HEK293 (cell line): ENCODE data around the gene PMF1.
A peak's percentile ranks its signal among the peaks of the same experiment; 100 is the strongest.

Source experiments
- BCL6B ChIP-seq: fragments of 450-650 bp; formaldehyde crosslinking; IDR thresholded peaks from 2 replicates; pipeline ENCODE4 v1.5.1; 2017; ENCODE audit warnings: missing biosample characterization, missing genetic modification characterization
- EGR2 ChIP-seq: fragments of 450-650 bp; formaldehyde crosslinking; IDR thresholded peaks from 2 replicates; pipeline ENCODE4 v1.5.1; 2016; ENCODE audit warnings: low read depth, missing biosample characterization, missing genetic modification characterization
- GLIS1 ChIP-seq: fragments of 450-650 bp; formaldehyde crosslinking; IDR thresholded peaks from 2 replicates; pipeline ENCODE4 v1.5.1; 2016; ENCODE audit warnings: missing biosample characterization, missing genetic modification characterization
- GLIS2 ChIP-seq: fragments of 450-650 bp; formaldehyde crosslinking; IDR thresholded peaks from 2 replicates; pipeline ENCODE4 v1.5.1; 2016; ENCODE audit warnings: missing biosample characterization, missing genetic modification characterization
- KLF10 ChIP-seq: fragments of 450-650 bp; IDR thresholded peaks from 2 replicates; pipeline ENCODE4 v1.5.1; 2018; ENCODE audit warnings: missing biosample characterization, mild to moderate bottlenecking, missing genetic modification characterization
- PBX3 ChIP-seq: sonication (generic); formaldehyde crosslinking; IDR thresholded peaks from 2 replicates; pipeline ENCODE4 v1.8.1; 2022; ENCODE audit warnings: mild to moderate bottlenecking, moderate library complexity, missing genetic modification reagents
- PRDM10 ChIP-seq: fragments of 450-650 bp; formaldehyde crosslinking; IDR thresholded peaks from 2 replicates; pipeline ENCODE4 v1.5.1; 2016; ENCODE audit warnings: missing biosample characterization, missing genetic modification characterization
- REPIN1 ChIP-seq: fragments of 450-650 bp; formaldehyde crosslinking; IDR thresholded peaks from 2 replicates; pipeline ENCODE4 v1.5.1; 2017; ENCODE audit warnings: missing biosample characterization, missing genetic modification characterization, low read depth
- SP7 ChIP-seq: fragments of 450-650 bp; formaldehyde crosslinking; IDR thresholded peaks from 2 replicates; pipeline ENCODE4 v1.5.1; 2016; ENCODE audit warnings: missing biosample characterization, missing genetic modification characterization
- ZBTB6 ChIP-seq: fragments of 450-650 bp; formaldehyde crosslinking; IDR thresholded peaks from 2 replicates; pipeline ENCODE4 v1.5.1; 2017; ENCODE audit warnings: missing biosample characterization, missing genetic modification characterization
- ZFP69B ChIP-seq: fragments of 450-650 bp; formaldehyde crosslinking; IDR thresholded peaks from 2 replicates; pipeline ENCODE4 v1.5.1; 2016; ENCODE audit warnings: missing biosample characterization, missing genetic modification characterization
- ZNF133 ChIP-seq: fragments of 450-650 bp; formaldehyde crosslinking; IDR thresholded peaks from 2 replicates; pipeline ENCODE4 v1.5.1; 2016; ENCODE audit warnings: missing biosample characterization, missing genetic modification characterization
- ZNF157 ChIP-seq: fragments of 450-650 bp; formaldehyde crosslinking; IDR thresholded peaks from 2 replicates; pipeline ENCODE4 v1.5.1; 2016; ENCODE audit warnings: missing biosample characterization, missing genetic modification characterization
- ZNF280D ChIP-seq: fragments of 450-650 bp; formaldehyde crosslinking; IDR thresholded peaks from 2 replicates; pipeline ENCODE4 v1.5.1; 2016; ENCODE audit warnings: missing biosample characterization, missing genetic modification characterization
- ZNF341 ChIP-seq: fragments of 450-650 bp; formaldehyde crosslinking; IDR thresholded peaks from 2 replicates; pipeline ENCODE4; 2016; ENCODE audit warnings: low read depth, missing biosample characterization, missing genetic modification characterization
- ZNF350 ChIP-seq: fragments of 450-650 bp; formaldehyde crosslinking; IDR thresholded peaks from 2 replicates; pipeline ENCODE4 v1.5.0; 2017; ENCODE audit warnings: missing biosample characterization, mild to moderate bottlenecking, missing genetic modification characterization
- ZNF394 ChIP-seq: fragments of 450-650 bp; formaldehyde crosslinking; IDR thresholded peaks from 2 replicates; pipeline ENCODE4 v1.5.1; 2016; ENCODE audit warnings: missing biosample characterization, missing genetic modification characterization, mild to moderate bottlenecking, moderate library complexity, borderline replicate concordance
- ZNF580 ChIP-seq: fragments of 450-650 bp; formaldehyde crosslinking; IDR thresholded peaks from 2 replicates; pipeline ENCODE4 v1.5.1; 2016; ENCODE audit warnings: missing biosample characterization, missing genetic modification characterization
- ZNF639 ChIP-seq: fragments of 450-650 bp; formaldehyde crosslinking; IDR thresholded peaks from 2 replicates; pipeline ENCODE4 v1.5.1; 2016; ENCODE audit warnings: missing biosample characterization, missing genetic modification characterization
- ZNF658 ChIP-seq: fragments of 450-650 bp; formaldehyde crosslinking; IDR thresholded peaks from 2 replicates; pipeline ENCODE4; 2016; ENCODE audit warnings: missing biosample characterization, missing genetic modification characterization
- ZNF660 ChIP-seq: fragments of 450-650 bp; IDR thresholded peaks from 2 replicates; pipeline ENCODE4 v1.5.1; 2018; ENCODE audit warnings: missing biosample characterization, mild to moderate bottlenecking, missing genetic modification characterization
- ZNF76 ChIP-seq: fragments of 450-650 bp; formaldehyde crosslinking; IDR thresholded peaks from 2 replicates; pipeline ENCODE4; 2016; ENCODE audit warnings: low read depth, missing biosample characterization, missing genetic modification characterization, borderline replicate concordance
- ZNF768 ChIP-seq: fragments of 450-650 bp; formaldehyde crosslinking; IDR thresholded peaks from 2 replicates; pipeline ENCODE4 v1.5.1; 2018; ENCODE audit warnings: missing biosample characterization, mild to moderate bottlenecking, missing genetic modification characterization
- ZNF785 ChIP-seq: fragments of 450-650 bp; formaldehyde crosslinking; IDR thresholded peaks from 2 replicates; pipeline ENCODE4 v1.5.1; 2016; ENCODE audit warnings: missing biosample characterization, missing genetic modification characterization

The PMF1 gene

GRCh38 chr1:156282479-156283222, 69.8 kb downstream of the PMF1 start, which contains the start of gene SMG5 (continued):
- TF ChIP-seq REPIN1 (tag by site-specific recombination) (peak; percentile 83), ZNF280D (peak; percentile 53; the same call in 1 of the 2 replicates), BCL6B (peak; percentile 25; the same call in 1 of the 2 replicates), ZNF394 (tag by site-specific recombination) (peak; percentile 92), GLIS2 (tag by site-specific recombination) (peak; percentile 67; the same call in 1 of the 2 replicates), GLIS1 (tag by site-specific recombination) (peak; percentile 88), PBX3 (CRISPR knock-in tag) (no peak), ZNF580 (peak; percentile 99), ZFP69B (tag by site-specific recombination) (peak; percentile 90), ZNF350 (tag by site-specific recombination) (no peak), ZNF341 (tag by site-specific recombination) (peak; percentile 20; the same call in 1 of the 2 replicates), ZNF658 (tag by site-specific recombination) (no peak), ZNF768 (tag by site-specific recombination) (no peak), EGR2 (peak; percentile 63; the same call in 1 of the 2 replicates), PRDM10 (tag by site-specific recombination) (peak; percentile 68), ZBTB6 (tag by site-specific recombination) (peak; percentile 21; the same call in 1 of the 2 replicates), SP7 (peak; percentile 93), ZNF639 (tag by site-specific recombination) (peak; percentile 97), ZNF76 (tag by site-specific recombination) (peak; percentile 95), ZNF785 (tag by site-specific recombination) (0 out of 2 replicates have a peak, but pooled peaks have one; percentile 73), KLF10 (0 out of 2 replicates have a peak, but pooled peaks have one; percentile 47), ZNF660 (tag by site-specific recombination) (peak; percentile 98), ZNF157 (tag by site-specific recombination) (no peak), ZNF133 (no peak)
- TF ChIP-seq, all 188 proteins: peak for 80
